Measurements from ENCODE around the gene CAMK1D. TPM values are rescaled to one million over a fixed set of nuclear protein-coding genes. Genes with fewer than 3 reads are reported as not detected.

The CAMK1D gene
- total RNA-seq, 4 donors from 2014 or later: 13.5 to 21.4 (median 15.7) TPM

GRCh38 chr10:12504628-12505027 lies 155.3 kb downstream of the CAMK1D start:
- no peak for DNase-seq
- no peak for TF ChIP-seq EP300 (IDR thresholded peaks at IDR 0.05; ENCODE audit: low read depth)
- TF ChIP-seq CTCF (IDR thresholded peaks at IDR 0.05): no peak
- TF ChIP-seq POLR2A (IDR thresholded peaks at IDR 0.05): no peak
- no peak for TF ChIP-seq POLR2AphosphoS5 (IDR thresholded peaks at IDR 0.05)
- no peak overlapping the region for H3K4me3 ChIP-seq
- 95 to 98% methylated on average over 9 to 10 of the region's 10 CpGs for WGBS, 2 donors (ENCODE audit: low coverage in 1 of 2)
- H3K27me3 ChIP-seq: no peaks in the 10 kb centered on the region
- in situ Hi-C loops (cut with MboI; ENCODE audit: low pct_ligation_motif_present in 1 of 4, low pct_unique_long_range_greater_than_20kb in 1 of 4, low sequenced_read_pairs in 3 of 4): no loop called here
- no peaks in the 10 kb centered on the region for H3K9me3 ChIP-seq
- H3K36me3 ChIP-seq: no peaks in the 10 kb centered on the region
- H3K4me1 ChIP-seq: peaks cover 10 to 24% (median 15%) of the 10 kb centered on the region in 4 donors
- H3K27ac ChIP-seq: no peak overlapping the region
- intact Hi-C loops (cut with DNase I; ENCODE audit: low total_unique reads): no loop called here

- Histone ChIP-seq H3K27ac (no peak overlapping the region), H3K36me3 (no peaks in the 10 kb centered on the region), H3K27me3 (no peaks in the 10 kb centered on the region), H3K4me1 (peaks cover 3 to 14% (median 6%) of the 10 kb centered on the region in 4 donors), H3K9me3 (no peaks in the 10 kb centered on the region), H3K4me3 (no peak overlapping the region)
- in situ Hi-C loops (cut with MboI; ENCODE audit: low pct_ligation_motif_present in 1 of 4, low pct_unique_long_range_greater_than_20kb in 1 of 4, low sequenced_read_pairs in 3 of 4): no loop called here
- TF ChIP-seq EP300 (IDR thresholded peaks at IDR 0.05; ENCODE audit: low read depth): no peak
- TF ChIP-seq POLR2A (IDR thresholded peaks at IDR 0.05): no peak
- no peak for TF ChIP-seq POLR2AphosphoS5 (IDR thresholded peaks at IDR 0.05)
- TF ChIP-seq CTCF (IDR thresholded peaks at IDR 0.05): no peak
- WGBS, 2 donors (ENCODE audit: low coverage in 1 of 2): 94 to 95% methylated on average over 6 of the region's 6 CpGs
- no peak for DNase-seq
- intact Hi-C loops (cut with DNase I; ENCODE audit: low total_unique reads): no loop called here
These were observed 156.3 kb downstream of the CAMK1D start for GRCh38 chr10:12505683-12506082.

GRCh38 chr10:12507165-12507850 lies 158.0 kb downstream of the CAMK1D start:
- in situ Hi-C loops (cut with MboI; ENCODE audit: low pct_ligation_motif_present in 1 of 4, low pct_unique_long_range_greater_than_20kb in 1 of 4, low sequenced_read_pairs in 3 of 4) (no loop called here), intact Hi-C loops (cut with DNase I; ENCODE audit: low total_unique reads) (no loop called here)
- no peak for DNase-seq
- no peaks in the 10 kb centered on the region for H3K9me3 ChIP-seq
- no peak for TF ChIP-seq POLR2A (IDR thresholded peaks at IDR 0.05)
- no peak for TF ChIP-seq POLR2AphosphoS5 (IDR thresholded peaks at IDR 0.05)
- no peak for TF ChIP-seq EP300 (IDR thresholded peaks at IDR 0.05; ENCODE audit: low read depth)
- no peak for TF ChIP-seq CTCF (IDR thresholded peaks at IDR 0.05)
- no peak overlapping the region for H3K27ac ChIP-seq
- no peak overlapping the region for H3K4me3 ChIP-seq
- no peaks in the 10 kb centered on the region for H3K27me3 ChIP-seq
- 80 to 88% methylated on average over 8 to 10 of the region's 10 CpGs for whole genome bisulfite sequencing, 2 donors (ENCODE audit: low coverage in 1 of 2)
- H3K4me1 ChIP-seq: peaks cover 0 to 6% (median 0%) of the 10 kb centered on the region in 4 donors
- H3K36me3 ChIP-seq: no peaks in the 10 kb centered on the region

GRCh38 chr10:12508165-12508564 lies 158.8 kb downstream of the CAMK1D start:
- H3K36me3 ChIP-seq: no peaks in the 10 kb centered on the region
- in situ Hi-C loops (cut with MboI; ENCODE audit: low pct_ligation_motif_present in 1 of 4, low pct_unique_long_range_greater_than_20kb in 1 of 4, low sequenced_read_pairs in 3 of 4) (no loop called here), intact Hi-C loops (cut with DNase I; ENCODE audit: low total_unique reads) (no loop called here)
- H3K27me3 ChIP-seq: no peaks in the 10 kb centered on the region
- 94 to 95% methylated on average over 2 to 5 of the region's 5 CpGs for WGBS, 2 donors (ENCODE audit: low coverage in 1 of 2)
- no peak for DNase-seq
- peaks cover 0 to 9% (median 0%) of the 10 kb centered on the region in 4 donors for H3K4me1 ChIP-seq
- H3K4me3 ChIP-seq: no peak overlapping the region
- no peak overlapping the region for H3K27ac ChIP-seq
- no peaks in the 10 kb centered on the region for H3K9me3 ChIP-seq
- TF ChIP-seq EP300 (IDR thresholded peaks at IDR 0.05; ENCODE audit: low read depth): no peak
